ENCODE measurements around the gene UVRAG.
"Not testable (repeated sequence)": the region's sequence is repeated elsewhere in the genome, so short reads cannot be mapped to it uniquely, and the experiment has no call there.

The UVRAG gene

DNA sequence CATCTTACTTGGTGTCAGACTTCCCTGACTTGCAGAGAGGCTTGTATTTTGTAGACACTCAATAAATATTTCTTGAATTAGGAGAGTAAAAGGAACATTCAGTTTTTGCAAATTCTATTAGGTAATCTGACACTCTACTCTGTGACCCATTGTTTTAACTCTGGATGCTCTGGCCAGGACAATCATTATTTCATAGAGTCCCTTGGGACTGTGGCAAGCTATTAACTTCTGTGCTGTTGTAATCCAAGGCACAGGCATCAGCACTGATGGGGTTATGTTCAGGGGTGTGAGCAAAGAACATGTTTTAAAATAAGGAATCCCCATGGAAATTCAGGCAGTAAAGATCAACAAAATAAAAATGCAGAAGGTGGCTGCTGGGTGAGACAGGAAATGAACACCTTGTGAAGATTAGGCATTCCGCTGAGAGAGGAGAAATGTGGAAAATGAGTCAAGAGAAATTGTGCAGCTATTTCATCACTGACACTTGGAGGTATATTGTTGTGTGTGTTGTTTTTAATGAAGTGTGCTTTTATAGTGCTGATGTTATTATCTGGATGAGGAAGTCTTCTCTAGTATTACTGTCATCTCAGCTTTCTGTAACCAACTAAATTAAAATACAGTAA, 216.1 kb downstream of the UVRAG start:
- no peak for DNase-seq

DNA sequence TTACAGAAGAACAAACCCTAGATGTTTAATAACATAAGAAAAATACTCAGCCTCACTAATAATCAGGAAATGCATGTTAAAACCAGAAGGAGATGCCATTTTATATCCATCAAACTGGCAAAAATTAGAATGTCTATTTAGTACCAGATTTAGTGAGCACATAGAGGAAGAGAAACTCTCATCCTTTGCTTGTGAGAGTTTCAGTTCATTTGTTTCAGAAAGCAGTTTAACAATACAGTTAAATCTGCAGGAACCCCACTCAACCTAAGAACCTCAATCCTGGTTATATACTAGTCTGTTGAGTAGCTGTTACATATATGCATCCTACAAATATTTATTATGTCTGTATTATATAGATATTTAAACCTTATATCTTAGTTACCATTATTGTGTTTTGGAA, 218.7 kb downstream of the UVRAG start:
- DNase-seq: no peak

DNA sequence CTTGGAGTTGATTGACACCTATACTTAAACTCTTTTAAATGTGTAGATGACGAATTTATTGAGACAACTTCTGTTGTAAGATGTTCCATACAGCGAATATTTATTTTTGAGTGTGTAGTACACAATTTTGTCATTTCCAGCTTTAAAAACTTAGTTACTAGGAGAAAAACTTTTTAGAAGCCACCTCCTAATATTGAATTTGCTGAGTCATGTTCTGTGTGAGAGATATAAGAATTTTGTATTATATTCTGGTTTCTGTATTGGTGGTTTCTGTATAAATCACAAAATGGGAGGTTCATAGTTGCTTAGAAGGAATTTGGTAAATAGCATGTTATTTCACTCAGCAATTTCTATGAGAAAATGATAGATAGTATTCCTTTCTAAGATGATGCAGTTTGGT, 220.0 kb downstream of the UVRAG start:
- DNase-seq: no peak

DNA sequence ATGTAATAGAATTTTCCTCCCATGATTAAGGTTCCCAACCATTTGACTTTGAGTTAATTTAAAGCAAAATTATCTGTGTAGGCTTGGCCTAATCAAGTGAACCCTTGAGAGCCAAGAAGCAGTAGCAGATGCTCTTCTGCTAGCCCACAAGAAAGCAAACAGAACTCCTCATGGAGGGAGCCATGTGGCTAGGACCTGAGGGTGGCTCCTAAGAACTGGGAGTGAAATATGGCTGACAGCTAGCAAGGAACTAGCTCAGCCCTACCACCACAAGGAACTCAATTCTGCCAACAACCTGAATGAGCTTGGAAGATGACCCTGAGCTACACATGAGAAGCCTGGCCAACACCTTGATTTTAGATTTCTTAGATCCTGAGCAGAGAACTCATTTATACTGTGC, 223.6 kb downstream of the UVRAG start:
- no peak for DNase-seq

DNA sequence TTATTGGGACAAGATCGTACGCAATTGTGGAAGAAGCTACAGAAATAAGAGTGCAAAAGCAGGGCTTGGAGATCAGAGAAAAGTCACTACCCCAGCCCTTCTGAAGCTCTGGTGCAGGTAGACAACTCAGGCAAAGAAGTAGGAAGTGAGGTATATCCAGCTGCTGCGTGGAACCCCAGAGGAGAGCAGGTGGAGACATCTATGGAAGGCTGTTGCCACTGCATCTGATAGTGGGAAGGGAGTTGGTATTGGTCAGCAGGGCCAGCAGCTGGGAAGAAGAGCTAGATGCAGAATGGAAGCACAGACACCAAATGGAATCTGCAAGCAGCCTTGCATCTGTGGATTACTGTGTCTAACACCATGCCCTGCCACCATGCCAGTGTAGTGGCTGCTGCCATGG, 226.2 kb downstream of the UVRAG start:
- DNase-seq: no peak

DNA sequence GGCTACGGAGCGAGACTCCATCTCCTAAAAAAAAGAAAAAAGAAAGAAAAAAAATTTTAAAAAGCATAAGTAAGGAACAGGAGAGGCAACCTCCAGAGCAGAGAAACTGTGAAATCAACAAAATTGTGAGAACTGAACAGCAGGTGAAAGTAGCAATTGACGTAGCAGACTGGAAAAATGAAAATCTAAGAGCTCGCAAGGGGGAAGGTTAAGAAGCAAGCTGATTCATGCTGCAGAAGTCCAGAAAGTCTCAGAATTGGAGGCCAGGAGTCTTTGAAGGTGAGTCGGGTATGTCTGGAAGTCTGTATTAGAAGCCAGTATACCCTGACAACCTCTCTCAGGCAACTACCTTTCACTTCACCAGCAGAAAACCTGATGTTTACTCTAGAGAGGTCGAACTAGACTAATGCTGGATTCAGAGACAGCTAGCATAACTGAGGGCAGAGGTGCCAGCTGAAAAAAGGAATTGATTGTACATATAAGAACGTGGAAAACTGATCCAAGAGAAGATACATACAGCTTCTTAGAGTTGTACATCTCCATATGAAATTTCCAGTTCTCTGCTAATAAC, 229.8 kb downstream of the UVRAG start:
- no peak for DNase-seq

DNA sequence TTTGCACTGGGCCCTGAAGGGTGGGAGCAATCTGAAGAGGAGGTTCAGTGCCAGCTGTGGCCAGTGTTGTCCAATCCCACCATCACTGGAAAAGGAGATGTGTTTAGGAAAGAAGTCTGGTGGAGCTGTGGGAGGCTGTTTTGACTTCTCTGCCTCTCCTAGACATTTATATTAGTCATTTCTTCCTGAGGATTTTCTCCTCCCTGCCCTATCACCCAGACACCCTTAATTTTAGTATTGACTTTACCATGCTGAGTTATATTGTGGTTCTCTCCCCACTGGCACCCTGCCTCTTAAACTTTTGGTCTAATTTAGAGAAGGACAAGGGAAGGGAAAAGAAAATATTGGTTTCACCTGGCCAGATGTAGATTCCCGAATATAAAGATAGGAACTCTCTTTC, 232.2 kb downstream of the UVRAG start:
- DNase-seq: no peak

DNA sequence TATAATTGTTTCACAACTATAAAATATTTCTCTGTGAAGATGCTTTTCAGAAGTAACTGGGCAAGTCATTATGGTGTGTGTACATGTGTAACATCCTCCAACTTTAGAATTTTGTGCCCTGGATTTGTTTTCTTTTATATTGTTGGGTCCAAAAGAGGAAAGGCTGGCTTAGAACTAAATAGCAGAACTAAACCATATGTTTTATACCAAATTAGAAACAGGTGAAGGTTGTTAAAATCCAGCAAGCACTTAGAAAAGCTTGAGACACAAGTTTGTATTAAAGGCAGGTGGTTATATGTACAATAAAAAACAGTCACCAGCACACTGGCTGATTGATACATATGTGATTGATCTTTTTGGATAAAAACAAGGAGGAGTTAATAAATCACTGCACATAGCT, 232.8 kb downstream of the UVRAG start:
- no peak for DNase-seq

DNA sequence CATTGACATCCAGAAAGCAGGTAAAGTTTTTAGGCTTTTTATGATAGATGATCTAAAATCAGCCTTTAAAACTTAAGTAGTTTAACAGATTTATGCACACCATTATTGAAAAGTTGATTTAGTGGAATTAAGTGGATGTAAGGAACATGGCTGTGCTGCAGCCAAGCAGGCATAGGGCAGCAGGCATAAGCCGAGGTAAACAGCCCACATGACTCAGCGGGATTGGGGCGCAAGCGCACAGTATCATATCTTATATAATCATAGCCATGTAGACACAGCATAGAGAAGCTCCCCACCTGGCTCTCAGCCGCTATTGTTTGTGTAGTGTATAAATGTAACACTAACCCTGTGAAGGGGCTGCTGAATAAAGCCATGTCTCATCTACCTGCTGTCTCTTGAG, 233.8 kb downstream of the UVRAG start:
- no peak for DNase-seq

DNA sequence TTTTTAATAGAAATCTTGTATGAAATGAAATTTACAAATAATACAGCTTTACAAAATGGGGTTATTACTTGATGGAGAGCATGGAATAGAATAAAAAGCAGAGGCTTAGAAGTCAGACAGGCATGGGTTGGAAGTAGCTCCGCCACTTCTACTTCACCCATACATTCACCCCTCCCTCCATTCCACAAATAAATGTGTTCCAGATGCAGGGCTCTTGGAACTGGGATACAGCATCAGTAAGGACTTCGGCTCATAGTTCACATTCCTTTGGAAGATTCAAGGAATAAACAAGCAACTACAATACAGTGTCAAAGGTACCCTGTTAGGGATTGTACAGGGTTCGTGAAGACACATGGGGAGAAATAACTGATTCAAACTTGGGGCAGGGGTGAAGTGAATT, 234.5 kb downstream of the UVRAG start:
- DNase-seq: no peak

DNA sequence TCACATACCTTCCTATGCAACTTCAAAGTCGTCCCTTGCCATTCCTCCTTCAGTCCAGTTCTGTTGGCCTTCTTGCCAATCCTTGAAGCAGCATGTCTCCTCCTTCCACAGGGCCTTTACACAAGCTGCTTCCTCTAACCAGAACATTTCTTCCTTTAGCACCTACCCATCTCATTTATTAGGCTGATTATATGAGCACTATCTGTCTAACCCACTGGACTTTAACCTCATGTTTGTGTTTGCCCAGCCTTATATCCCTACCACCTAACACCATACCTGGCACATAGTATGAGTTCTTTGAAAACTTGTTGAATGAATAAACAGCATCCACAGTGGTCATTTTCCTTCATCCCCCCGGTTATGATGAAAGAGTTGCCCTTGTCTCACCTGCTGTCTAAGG, 236.9 kb downstream of the UVRAG start:
- DNase-seq: no peak

DNA sequence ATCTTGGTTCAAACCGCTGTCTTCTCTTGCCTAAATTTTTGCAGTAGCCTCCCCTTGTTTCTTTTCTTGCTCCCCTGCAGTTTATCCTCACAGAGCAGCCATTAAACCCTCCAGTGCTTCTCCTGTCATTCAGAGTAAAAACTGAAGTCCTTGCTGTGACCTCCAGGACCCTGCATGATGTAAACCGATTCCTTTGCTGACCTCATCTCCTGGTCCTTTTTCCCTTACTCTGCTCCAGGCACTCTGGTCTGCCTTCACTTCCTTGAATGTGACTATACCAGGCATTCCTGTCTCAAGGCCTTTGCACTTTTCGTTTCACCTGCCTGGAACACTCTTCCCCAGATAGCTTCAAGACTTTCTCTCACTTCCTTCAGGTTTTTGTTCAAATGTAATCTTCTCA, 239.3 kb downstream of the UVRAG start:
- DNase-seq: no peak

DNA sequence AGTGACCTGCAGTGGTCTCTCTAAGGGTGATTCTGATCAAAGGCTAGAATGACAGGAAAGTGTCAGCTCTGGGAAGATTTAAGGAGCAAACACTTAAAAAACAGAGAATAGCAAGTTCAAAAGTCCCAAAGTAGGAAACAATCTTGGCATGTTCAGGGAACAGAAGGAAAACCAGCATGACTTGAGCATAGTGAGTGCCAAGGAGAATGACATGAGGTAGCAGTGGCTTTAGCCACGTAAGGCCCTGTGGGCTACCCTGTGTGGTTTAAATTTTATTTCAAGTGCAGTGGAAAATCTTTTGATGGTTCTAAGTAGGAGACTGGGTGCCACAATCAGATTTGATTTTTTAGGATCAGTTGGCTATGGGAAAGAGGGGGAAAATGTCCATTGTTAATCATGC, 241.9 kb downstream of the UVRAG start:
- DNase-seq: no peak

DNA sequence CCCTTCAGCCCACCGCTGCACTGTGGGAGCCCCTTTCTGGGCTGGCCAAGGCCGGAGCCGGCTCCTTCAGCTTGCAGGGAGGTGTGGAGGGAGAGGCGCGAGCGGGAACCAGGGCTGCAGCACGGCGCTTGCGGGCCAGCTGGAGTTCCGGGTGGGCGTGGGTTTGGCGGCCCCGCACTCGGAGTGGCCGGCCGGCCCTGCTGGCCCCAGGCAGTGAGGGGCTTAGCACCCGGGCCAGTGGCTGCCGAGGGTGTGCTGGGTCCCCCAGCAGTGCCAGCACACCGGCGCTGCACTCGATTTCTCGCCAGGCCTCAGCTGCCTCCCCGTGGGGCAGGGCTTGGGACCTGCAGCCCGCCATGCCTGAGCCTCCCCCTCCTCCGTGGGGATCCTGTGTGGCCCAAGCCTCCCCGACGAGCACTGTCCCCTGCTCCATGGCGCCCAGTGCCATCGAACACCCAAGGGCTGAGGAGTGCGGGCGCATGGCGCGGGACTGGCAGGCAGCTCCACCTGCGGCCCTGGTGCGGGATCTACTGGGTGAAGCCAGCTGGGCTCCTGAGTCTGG, 245.5 kb downstream of the UVRAG start:
- DNase-seq: not testable (repeated sequence)

DNA sequence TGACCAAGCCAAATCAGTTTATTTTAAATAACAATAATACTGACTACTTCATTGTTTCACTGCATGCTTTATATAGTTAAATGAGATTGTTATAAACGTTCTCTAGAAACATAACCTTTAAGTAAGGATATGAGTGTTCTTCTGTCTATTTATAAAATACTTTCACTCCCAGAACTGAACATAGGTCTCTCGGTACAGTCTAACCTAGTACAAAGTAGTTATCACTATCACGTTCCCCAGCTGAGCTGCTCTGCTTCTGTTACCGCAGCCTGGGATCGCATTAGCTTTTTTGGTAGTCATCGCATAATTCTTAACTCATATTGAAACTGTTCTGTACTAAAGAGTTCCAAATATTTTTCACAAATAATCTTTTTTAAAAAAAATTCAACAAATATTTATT, 247.7 kb downstream of the UVRAG start:
- no peak for DNase-seq

DNA sequence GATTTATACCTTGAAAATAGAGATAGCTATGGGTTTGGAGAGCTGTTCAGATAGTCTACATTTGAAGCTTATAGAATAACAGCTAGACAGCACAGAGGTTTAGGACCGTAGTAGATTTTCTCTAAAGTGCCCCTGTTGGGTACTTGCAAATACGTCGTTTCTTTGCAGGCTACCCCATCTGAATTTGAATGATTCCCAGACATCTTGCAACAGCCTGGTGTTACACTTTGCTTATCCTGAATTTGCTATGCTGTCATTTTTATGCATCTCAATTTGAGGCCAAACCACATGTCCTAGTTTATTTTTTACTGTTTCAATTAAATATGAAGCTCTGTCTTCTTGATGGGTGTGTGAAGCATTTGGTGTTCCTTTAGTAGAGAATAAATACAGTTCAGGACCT, 249.2 kb downstream of the UVRAG start:
- no peak for DNase-seq

DNA sequence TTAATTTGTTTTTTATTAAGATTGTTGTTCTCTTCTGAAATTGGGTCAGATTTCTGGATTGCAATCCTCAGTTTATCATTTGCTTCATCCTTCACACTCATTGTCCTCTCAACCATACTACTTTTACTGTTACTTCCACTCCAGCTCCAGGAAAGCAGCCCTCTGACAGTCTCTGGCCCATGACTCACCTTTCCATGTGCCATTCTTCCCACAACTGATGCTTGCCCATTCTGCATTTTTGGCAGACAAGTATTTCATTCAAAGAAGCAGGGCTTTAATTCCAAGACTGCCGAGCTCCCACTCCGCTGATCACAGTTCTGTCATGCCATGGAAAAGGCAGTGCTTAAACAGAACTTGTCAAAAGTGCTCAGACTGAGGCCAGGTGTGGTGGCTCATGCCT, 252.1 kb downstream of the UVRAG start:
- no peak for DNase-seq

DNA sequence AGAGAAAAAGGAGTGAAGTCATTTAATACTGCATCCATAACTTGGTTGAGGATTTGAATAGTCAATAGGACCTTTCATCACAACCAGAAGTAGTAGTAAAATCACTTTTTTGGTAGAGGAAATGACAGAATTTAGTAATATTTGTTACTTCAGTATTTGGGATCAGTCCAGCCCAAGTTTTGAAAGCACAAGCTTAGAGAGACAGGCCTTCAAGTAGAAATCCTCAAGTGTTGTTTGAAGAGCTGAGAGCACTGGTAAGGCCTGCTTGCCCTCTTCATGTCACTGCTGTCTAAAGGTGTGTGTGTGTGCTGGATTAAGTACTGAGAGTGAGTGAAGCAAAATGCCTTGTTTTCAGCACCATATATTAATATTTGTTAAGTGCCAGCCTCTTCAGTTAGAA, 254.0 kb downstream of the UVRAG start:
- no peak for DNase-seq

DNA sequence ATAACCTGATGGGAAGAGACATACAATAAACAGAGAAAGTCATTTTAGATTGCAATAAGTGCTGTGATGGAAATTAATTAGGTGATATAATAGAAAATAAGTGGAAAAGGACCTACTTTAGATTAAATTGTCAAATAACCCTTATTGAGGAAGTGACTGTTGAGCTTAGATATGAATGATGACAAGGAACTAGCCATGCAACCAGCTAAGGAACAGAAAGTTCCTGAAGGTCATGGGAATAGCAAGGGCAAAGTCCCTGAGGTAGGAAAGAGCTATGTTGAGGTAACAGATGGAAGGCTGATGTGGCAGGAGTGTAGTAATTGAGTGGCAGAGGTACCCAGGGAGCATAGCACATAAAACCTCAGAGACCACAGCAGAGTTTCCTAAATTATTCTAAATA, 256.1 kb downstream of the UVRAG start:
- no peak for DNase-seq

DNA sequence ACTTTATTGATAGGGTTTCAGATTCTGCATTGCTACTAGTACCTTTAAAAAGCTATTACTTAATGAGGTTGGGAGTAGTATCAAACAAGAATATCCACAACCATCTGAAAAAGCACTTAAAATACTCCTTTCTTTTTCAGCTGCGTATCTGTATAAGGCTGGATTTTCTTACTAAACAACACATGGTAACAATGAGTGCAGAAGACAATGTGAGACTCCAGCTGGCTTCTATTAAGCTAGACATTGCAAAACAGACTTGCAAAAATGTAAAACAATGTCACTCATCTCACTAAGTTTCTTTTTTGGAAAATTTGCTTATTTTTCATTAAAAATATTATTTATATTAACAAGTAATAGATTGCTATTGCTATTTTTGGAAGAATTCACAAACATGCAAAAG, 258.7 kb downstream of the UVRAG start:
- no peak for DNase-seq

DNA sequence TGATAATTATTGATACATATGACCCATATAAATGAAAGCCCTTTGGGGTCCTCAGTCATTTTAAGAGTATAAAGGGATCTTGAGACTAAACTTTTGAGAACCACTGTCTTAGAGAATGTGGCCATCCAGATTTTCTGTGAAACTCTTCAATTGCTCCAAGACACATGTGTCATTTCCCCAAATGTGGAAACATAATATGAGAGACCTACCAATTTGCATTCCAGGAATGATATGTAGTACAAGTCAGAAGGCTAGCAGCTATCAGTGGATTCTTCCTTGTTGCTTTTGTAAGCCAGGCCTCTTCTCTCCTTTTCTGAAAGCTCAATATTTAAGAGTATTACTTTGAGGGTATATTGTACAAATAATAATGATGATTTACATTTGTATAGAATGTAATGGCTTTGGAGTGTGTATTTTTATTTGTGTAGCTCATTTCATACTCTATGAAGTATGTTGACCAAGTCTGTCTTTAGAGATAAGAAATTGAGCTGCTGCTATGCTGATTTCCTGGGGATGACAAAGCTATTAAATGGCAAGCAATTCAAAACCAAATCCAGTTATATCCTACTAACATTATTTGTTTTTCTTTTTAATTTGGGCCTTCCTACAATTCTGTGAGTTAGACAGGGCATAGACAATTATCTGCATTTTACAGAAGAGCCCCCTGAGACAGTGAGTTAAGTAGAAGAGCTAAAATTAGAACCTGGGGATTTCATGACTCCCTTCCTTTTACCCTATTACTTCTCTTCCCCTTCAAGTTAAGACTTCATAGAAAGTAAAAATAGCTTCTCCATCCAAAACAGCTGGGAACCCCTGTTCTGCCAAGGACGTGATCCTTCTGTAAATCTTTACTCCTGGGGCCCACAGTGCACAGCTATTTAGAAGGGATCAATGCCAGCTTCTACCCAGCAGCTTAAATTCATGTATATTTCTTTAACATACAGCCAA, 259.4 kb downstream of the UVRAG start:
- no peak for DNase-seq

DNA sequence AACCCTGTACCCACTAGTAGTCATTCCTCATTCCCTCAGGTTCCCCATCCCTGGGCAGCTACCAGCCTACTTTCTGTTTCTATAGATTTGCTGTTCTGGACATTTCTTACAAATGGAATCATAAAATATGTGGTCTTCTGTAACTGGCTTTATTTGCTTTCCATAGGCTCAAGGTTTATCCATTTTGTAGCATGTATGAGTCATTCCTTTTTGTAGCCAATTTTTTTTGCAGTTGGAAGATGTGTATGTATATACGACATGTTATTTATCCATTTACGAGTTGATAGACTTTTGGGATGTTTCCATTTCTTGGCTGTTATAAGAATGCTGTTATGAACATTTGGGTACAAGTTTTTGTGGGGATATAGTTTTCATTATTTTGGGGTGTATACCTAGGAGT, 260.7 kb downstream of the UVRAG start:
- no peak for DNase-seq

DNA sequence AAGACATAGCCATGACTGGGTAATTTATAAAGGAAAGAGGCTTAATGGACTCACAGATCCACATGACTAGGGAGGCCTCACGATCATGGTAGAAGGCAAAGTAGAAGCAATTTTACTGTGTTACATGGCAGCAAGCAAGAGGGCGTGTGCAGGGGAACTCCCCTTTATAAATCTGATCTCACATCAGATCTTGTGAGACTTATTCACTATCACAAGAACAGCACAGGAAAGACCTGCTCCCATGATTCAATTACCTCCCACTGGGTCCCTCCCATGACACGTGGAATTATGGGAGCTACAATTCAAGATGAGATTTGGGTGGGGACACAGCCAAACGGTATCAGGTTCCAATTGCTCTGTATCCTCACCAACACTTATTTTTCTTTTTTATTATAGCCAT, 261.2 kb downstream of the UVRAG start:
- DNase-seq: not testable (repeated sequence)

DNA sequence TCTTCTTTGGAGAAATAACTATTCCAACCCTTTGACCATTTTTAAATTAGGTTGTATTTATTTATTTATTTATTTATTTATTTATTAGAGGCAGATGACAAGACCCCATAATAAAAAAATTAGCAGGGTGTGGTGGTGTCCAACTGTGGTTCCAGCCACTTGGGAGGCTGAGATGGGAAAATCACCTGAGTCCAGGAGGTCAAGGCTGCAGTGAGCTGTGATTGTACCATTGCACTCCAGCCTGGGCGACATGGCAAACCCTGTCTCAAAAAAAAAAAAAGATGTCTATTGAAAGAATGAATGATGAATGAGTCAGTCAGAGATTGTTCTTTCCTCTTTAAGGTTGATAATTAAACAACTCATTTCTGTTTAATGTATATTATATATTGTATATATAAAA, 261.7 kb downstream of the UVRAG start:
- no peak for DNase-seq

Measured in amniotic stem cell (primary cell).